WTC11 (cell line): ENCODE results near the gene EFCAB8. TPM values are rescaled to one million over a fixed set of nuclear protein-coding genes. Genes with fewer than 3 reads are reported as not detected.

Experiments
- ATAC-seq: fragments of 200-7000 bp; cut with Tn5 transposase; 2 replicates; pipeline ENCODE4 v1.10.0; 2021; ENCODE audit warnings: mild to moderate bottlenecking, moderate library complexity
- CTCF ChIA-PET: fragments of 300-600 bp; sonication (Branson Sonifier 250); formaldehyde crosslinking; loops from one replicate; lab custom pipeline; 2021; ENCODE audit warnings: antibody characterized with exemption; lab: Charles Lee
- POLR2A ChIA-PET: fragments of 350-600 bp; sonication (Branson Sonifier 250); formaldehyde crosslinking; loops from one replicate; lab custom pipeline; 2021; ENCODE audit warnings: antibody characterized with exemption; lab: Charles Lee
- DNase-seq: peaks from one replicate; pipeline ENCODE4 v3.0.0; 2021; ENCODE audit warnings: low spot score
- H3K27ac Mint-ChIP-seq: 2 replicates; pipeline ENCODE4 v1.8.0; 2021; ENCODE audit warnings: mixed read lengths
- H3K27me3 Mint-ChIP-seq: 2 replicates; pipeline ENCODE4 v1.8.0; 2021; ENCODE audit warnings: low read depth, mild to moderate bottlenecking, moderate library complexity, mixed read lengths
- H3K36me3 Mint-ChIP-seq: 2 replicates; pipeline ENCODE4 v1.8.0; 2021; ENCODE audit warnings: mixed read lengths
- H3K4me1 Mint-ChIP-seq: 2 replicates; pipeline ENCODE4 v1.8.0; 2022; ENCODE audit warnings: mixed read lengths
- H3K4me3 Mint-ChIP-seq: 2 replicates; pipeline ENCODE4 v1.8.0; 2021; ENCODE audit warnings: mild to moderate bottlenecking, moderate library complexity, mixed read lengths
- H3K9me3 Mint-ChIP-seq: 2 replicates; pipeline ENCODE4 v1.8.0; 2021; ENCODE audit warnings: mixed read lengths
- ATF2 ChIP-seq: sonication (generic); formaldehyde crosslinking; IDR thresholded peaks from 2 replicates; pipeline ENCODE4 v1.8.1; 2022; ENCODE audit warnings: low read depth, missing genetic modification reagents, borderline replicate concordance
- E2F5 ChIP-seq: sonication (generic); formaldehyde crosslinking; IDR thresholded peaks from 2 replicates; pipeline ENCODE4 v1.8.1; 2022; ENCODE audit warnings: mild to moderate bottlenecking, moderate library complexity, missing genetic modification reagents
- ESRRA ChIP-seq: sonication (generic); formaldehyde crosslinking; IDR thresholded peaks from 2 replicates; pipeline ENCODE4 v1.8.1; 2022; ENCODE audit warnings: mild to moderate bottlenecking, missing genetic modification reagents, borderline replicate concordance
- FOXJ3 ChIP-seq: sonication (generic); formaldehyde crosslinking; IDR thresholded peaks from 2 replicates; pipeline ENCODE4 v1.9.0; 2021; ENCODE audit warnings: missing genetic modification reagents, mild to moderate bottlenecking, borderline replicate concordance
- NFYB ChIP-seq: sonication (generic); formaldehyde crosslinking; conservative IDR thresholded peaks from 2 replicates; pipeline ENCODE4 v1.8.0; 2022; ENCODE audit warnings: low read depth, missing genetic modification reagents
- SMAD3 ChIP-seq: sonication (generic); formaldehyde crosslinking; IDR thresholded peaks from 2 replicates; pipeline ENCODE4 v1.8.0; 2022; ENCODE audit warnings: missing genetic modification reagents, mild to moderate bottlenecking, borderline replicate concordance
- TEAD1 ChIP-seq: sonication (generic); formaldehyde crosslinking; IDR thresholded peaks from 2 replicates; pipeline ENCODE4 v1.8.0; 2022; ENCODE audit warnings: mild to moderate bottlenecking, missing genetic modification reagents
- USF1 ChIP-seq: sonication (generic); formaldehyde crosslinking; IDR thresholded peaks from 2 replicates; pipeline ENCODE4 v1.8.0; 2022; ENCODE audit warnings: mild to moderate bottlenecking, missing genetic modification reagents
- USF2 ChIP-seq: sonication (generic); formaldehyde crosslinking; IDR thresholded peaks from 2 replicates; pipeline ENCODE4 v1.8.1; 2023; ENCODE audit warnings: mild to moderate bottlenecking, missing genetic modification reagents, moderate library complexity
- ZBTB43 ChIP-seq: sonication (generic); formaldehyde crosslinking; IDR thresholded peaks from 2 replicates; pipeline ENCODE4 v1.8.1; 2023; ENCODE audit warnings: mild to moderate bottlenecking, missing genetic modification reagents
- ZNF121 ChIP-seq: sonication (generic); formaldehyde crosslinking; IDR thresholded peaks from 2 replicates; pipeline ENCODE4 v1.8.0; 2023; ENCODE audit warnings: missing genetic modification reagents
- ZNF263 ChIP-seq: sonication (generic); formaldehyde crosslinking; IDR thresholded peaks from 2 replicates; pipeline ENCODE4 v1.8.1; 2022; ENCODE audit warnings: low read depth, mild to moderate bottlenecking, moderate library complexity, missing genetic modification reagents
- ZNF281 ChIP-seq: sonication (generic); formaldehyde crosslinking; IDR thresholded peaks from 2 replicates; pipeline ENCODE4 v1.8.0; 2023; ENCODE audit warnings: mild to moderate bottlenecking, missing genetic modification reagents
- ZNF671 ChIP-seq: fragments of 250-450 bp; sonication (Bioruptor Pico); IDR thresholded peaks from 2 replicates; pipeline ENCODE4 v1.8.0; 2021; ENCODE audit warnings: mild to moderate bottlenecking
- total RNA-seq: library from RNA; stranded (reverse); gene quantifications from 3 replicates; pipeline ENCODE4 v1.2.3, GENCODE V29; 2021
- TF ChIP-seq, protein P1 (sequence below): sonication (generic); formaldehyde crosslinking; IDR thresholded peaks from 2 replicates; pipeline ENCODE4 v1.8.1; 2022; ENCODE audit warnings: missing genetic modification reagents, borderline replicate concordance
- TF ChIP-seq, protein P2 (sequence below): fragments of 200-600 bp; IDR thresholded peaks from 2 replicates; pipeline ENCODE4 v1.8.0; 2022; ENCODE audit warnings: antibody characterized with exemption
- TF ChIP-seq, protein P3 (sequence below): fragments of 250-450 bp; sonication (Bioruptor Pico); IDR thresholded peaks from 2 replicates; pipeline ENCODE4 v1.8.0; 2021; ENCODE audit warnings: mild to moderate bottlenecking
- TF ChIP-seq, protein P4 (sequence below): sonication (generic); formaldehyde crosslinking; IDR thresholded peaks from 2 replicates; pipeline ENCODE4 v1.8.0; 2022; ENCODE audit warnings: mild to moderate bottlenecking, missing genetic modification reagents
- TF ChIP-seq, protein P5 (sequence below): sonication (generic); formaldehyde crosslinking; IDR thresholded peaks from 2 replicates; pipeline ENCODE4 v1.8.0; 2023; ENCODE audit warnings: missing genetic modification reagents
- TF ChIP-seq, protein P6 (sequence below): sonication (generic); formaldehyde crosslinking; IDR thresholded peaks from 2 replicates; pipeline ENCODE4 v1.8.1; 2023; ENCODE audit warnings: mild to moderate bottlenecking, missing genetic modification reagents

EFCAB8 gene
- total RNA-seq, 1 experiment from 2014 or later: 0.17 TPM

GRCh38 chr20:32830437-32830836 lies 28.3 kb upstream of the EFCAB8 start (continued):
- TF ChIP-seq, protein P1, sequence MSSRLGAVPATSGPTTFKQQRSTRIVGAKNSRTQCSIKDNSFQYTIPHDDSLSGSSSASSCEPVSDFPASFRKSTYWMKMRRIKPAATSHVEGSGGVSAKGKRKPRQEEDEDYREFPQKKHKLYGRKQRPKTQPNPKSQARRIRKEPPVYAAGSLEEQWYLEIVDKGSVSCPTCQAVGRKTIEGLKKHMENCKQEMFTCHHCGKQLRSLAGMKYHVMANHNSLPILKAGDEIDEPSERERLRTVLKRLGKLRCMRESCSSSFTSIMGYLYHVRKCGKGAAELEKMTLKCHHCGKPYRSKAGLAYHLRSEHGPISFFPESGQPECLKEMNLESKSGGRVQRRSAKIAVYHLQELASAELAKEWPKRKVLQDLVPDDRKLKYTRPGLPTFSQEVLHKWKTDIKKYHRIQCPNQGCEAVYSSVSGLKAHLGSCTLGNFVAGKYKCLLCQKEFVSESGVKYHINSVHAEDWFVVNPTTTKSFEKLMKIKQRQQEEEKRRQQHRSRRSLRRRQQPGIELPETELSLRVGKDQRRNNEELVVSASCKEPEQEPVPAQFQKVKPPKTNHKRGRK: no peak
- TF ChIP-seq ZBTB43: no peak
- TF ChIP-seq, protein P2, sequence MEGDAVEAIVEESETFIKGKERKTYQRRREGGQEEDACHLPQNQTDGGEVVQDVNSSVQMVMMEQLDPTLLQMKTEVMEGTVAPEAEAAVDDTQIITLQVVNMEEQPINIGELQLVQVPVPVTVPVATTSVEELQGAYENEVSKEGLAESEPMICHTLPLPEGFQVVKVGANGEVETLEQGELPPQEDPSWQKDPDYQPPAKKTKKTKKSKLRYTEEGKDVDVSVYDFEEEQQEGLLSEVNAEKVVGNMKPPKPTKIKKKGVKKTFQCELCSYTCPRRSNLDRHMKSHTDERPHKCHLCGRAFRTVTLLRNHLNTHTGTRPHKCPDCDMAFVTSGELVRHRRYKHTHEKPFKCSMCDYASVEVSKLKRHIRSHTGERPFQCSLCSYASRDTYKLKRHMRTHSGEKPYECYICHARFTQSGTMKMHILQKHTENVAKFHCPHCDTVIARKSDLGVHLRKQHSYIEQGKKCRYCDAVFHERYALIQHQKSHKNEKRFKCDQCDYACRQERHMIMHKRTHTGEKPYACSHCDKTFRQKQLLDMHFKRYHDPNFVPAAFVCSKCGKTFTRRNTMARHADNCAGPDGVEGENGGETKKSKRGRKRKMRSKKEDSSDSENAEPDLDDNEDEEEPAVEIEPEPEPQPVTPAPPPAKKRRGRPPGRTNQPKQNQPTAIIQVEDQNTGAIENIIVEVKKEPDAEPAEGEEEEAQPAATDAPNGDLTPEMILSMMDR: no peak
- no peak for TF ChIP-seq SMAD3 (CRISPR knock-in tag)
- TF ChIP-seq, protein P3, sequence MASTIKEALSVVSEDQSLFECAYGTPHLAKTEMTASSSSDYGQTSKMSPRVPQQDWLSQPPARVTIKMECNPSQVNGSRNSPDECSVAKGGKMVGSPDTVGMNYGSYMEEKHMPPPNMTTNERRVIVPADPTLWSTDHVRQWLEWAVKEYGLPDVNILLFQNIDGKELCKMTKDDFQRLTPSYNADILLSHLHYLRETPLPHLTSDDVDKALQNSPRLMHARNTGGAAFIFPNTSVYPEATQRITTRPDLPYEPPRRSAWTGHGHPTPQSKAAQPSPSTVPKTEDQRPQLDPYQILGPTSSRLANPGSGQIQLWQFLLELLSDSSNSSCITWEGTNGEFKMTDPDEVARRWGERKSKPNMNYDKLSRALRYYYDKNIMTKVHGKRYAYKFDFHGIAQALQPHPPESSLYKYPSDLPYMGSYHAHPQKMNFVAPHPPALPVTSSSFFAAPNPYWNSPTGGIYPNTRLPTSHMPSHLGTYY (CRISPR knock-in tag): no peak
- no peak for TF ChIP-seq ZNF263
- TF ChIP-seq ESRRA: no peak
- TF ChIP-seq USF1 (CRISPR knock-in tag): no peak
- no peak for TF ChIP-seq ZNF281 (CRISPR knock-in tag)
- TF ChIP-seq, protein P4, sequence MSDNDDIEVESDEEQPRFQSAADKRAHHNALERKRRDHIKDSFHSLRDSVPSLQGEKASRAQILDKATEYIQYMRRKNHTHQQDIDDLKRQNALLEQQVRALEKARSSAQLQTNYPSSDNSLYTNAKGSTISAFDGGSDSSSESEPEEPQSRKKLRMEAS (CRISPR knock-in tag): no peak
- TF ChIP-seq ZNF671 (CRISPR knock-in tag): no peak
- no peak for TF ChIP-seq USF2 (CRISPR knock-in tag)
- no peak for TF ChIP-seq ZNF121 (CRISPR knock-in tag)

- Mint-ChIP-seq H3K36me3 (peaks cover 77% of the 10 kb centered on the region), H3K27ac (peak overlapping the region; percentile 12), H3K4me1 (0 out of 2 replicates have a peak, but pooled peaks cover 13% of the 10 kb centered on the region), H3K9me3 (peaks cover 7% of the 10 kb centered on the region), H3K27me3 (no peaks in the 10 kb centered on the region), H3K4me3 (no peak overlapping the region)
- ChIA-PET CTCF (interaction anchor here (0.6 kb wide), 1 partner anchor 113 kb away, joined by 3 read pairs; no protein-coding TSS in a partner anchor), POLR2A (interaction anchor here (0.6 kb wide), 1 partner anchor 17 kb away, joined by 4 read pairs; no protein-coding TSS in a partner anchor)
- ATAC-seq (no peak), DNase-seq (no peak)
- TF ChIP-seq E2F5 (CRISPR knock-in tag): no peak
- TF ChIP-seq ATF2 (CRISPR knock-in tag): no peak
- no peak for TF ChIP-seq FOXJ3 (CRISPR knock-in tag)
- no peak for TF ChIP-seq ZNF671 (CRISPR knock-in tag)
- TF ChIP-seq NFYB (CRISPR knock-in tag): no peak
- TF ChIP-seq TEAD1 (CRISPR knock-in tag): no peak
- TF ChIP-seq, protein P5, sequence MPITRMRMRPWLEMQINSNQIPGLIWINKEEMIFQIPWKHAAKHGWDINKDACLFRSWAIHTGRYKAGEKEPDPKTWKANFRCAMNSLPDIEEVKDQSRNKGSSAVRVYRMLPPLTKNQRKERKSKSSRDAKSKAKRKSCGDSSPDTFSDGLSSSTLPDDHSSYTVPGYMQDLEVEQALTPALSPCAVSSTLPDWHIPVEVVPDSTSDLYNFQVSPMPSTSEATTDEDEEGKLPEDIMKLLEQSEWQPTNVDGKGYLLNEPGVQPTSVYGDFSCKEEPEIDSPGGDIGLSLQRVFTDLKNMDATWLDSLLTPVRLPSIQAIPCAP (CRISPR knock-in tag): no peak
- TF ChIP-seq, protein P6, sequence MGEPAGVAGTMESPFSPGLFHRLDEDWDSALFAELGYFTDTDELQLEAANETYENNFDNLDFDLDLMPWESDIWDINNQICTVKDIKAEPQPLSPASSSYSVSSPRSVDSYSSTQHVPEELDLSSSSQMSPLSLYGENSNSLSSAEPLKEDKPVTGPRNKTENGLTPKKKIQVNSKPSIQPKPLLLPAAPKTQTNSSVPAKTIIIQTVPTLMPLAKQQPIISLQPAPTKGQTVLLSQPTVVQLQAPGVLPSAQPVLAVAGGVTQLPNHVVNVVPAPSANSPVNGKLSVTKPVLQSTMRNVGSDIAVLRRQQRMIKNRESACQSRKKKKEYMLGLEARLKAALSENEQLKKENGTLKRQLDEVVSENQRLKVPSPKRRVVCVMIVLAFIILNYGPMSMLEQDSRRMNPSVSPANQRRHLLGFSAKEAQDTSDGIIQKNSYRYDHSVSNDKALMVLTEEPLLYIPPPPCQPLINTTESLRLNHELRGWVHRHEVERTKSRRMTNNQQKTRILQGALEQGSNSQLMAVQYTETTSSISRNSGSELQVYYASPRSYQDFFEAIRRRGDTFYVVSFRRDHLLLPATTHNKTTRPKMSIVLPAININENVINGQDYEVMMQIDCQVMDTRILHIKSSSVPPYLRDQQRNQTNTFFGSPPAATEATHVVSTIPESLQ: no peak
Observed at GRCh38 chr20:32831982-32832381, 26.7 kb upstream of the EFCAB8 start.
